ENCODE results near the gene TMEM45A.
"Not testable (repeated sequence)": the region's sequence is repeated elsewhere in the genome, so short reads cannot be mapped to it uniquely, and the experiment has no call there.

Gene TMEM45A, protein sequence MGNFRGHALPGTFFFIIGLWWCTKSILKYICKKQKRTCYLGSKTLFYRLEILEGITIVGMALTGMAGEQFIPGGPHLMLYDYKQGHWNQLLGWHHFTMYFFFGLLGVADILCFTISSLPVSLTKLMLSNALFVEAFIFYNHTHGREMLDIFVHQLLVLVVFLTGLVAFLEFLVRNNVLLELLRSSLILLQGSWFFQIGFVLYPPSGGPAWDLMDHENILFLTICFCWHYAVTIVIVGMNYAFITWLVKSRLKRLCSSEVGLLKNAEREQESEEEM
- 0 reads per million in 2 experiments for total RNA-seq

DNA sequence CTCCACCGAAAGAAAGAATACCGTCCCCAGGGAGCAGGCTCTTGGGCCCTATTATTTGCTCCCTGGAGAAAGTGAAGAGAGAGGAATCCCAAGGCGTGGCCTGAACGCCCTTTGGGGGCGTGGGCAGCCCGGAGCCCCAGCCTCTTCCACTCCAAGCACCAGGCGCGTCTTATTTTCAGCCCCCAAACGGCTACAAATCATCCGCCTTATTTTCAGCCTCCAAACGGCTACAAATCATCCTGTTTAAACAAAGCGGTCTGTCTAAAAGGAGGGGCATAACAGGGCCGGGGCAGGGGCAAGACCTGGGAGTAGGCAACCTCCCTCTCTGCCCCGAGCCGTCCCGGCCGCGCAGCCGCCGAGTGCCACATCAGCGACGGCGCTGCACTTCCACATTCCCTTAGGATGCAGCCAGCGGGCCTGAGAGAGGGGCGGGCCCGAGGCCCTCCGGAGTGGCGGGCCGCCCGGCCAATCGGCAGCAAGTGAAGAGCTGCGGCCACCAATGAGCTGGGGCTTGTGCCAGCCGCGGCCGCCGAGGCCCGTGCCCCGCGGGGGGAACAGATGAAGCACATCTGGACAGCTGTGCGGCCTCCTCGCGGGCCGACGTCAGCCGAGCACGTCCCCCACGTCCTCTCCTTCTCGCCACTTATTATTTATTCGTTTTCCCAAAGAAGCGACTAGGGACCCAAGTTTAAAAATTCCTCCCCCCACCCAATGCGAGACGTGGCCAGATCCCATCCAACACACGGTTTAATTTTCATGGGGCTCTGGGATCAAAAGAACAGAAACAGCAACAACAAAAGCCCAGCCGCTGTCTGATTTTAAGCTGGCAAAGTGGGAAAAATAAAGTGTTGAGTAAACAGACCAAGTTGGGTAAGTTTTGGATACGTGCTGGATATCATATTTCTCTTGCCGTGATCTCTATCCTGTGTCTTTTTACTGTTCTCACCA, at the start of gene TMEM45A:
TMEM45A (plus strand) TSS at position 561 of the 948 bp plus-strand sequence. CDS start 62,593 bp downstream, outside the sequence.
- DNase-seq (ENCODE audit: low read depth): peak; percentile 72

DNA sequence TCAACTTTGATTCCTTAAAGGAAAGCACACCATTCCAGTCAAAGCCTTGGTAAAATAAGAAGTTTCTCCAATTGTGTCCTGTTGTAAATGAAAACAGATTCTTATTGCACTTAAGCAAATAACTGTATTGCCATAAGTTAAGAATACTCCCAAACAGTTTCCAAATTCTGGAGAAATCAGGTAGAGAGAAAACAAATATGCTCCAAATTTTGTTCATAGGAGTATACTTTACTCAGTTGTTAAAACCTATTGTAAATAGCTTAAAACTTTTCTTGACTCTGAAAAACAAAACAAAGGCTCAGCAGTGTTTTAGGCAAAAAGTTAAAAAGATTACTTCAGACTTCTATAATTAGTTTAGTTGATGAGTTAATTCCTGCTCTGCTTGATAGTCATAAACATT, 48.7 kb upstream of the TMEM45A start:
- DNase-seq (ENCODE audit: low read depth): no peak

DNA sequence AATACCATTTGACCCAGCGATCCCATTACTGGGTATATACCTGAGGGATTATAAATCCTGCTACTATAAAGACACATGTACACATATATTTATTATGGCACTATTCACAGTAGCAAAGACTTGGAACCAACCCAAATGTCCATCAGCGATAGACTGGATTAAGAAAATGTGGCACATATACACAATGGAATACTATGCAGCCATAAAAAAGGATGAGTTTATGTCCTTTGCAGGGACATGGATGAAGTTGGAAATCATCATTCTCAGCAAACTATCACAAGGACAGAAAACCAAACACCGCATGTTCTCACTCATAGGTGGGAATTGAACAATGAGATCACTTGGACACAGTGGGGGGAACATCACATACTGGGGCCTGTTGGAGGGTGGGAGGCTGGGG, 45.4 kb upstream of the TMEM45A start:
- DNase-seq (ENCODE audit: low read depth): not testable (repeated sequence)

DNA sequence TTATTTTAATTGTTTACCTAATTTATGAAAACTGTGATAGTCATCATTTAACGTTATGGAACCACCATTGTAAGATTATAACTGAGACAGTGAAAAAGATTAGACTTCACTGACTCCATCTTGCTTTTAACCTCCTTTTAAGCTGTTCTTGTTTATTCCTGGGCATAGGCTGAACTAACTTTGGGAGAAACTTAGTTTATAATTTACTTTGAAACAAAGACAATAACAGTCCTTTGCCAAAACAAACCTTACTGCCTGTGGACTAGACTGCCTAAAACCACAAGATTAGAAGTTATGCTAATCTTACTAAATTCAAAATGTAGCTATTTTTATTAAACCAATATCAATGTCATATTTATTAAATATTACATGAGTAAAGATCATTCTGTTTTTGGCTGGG, 44.3 kb upstream of the TMEM45A start:
- no peak for DNase-seq (ENCODE audit: low read depth)

DNA sequence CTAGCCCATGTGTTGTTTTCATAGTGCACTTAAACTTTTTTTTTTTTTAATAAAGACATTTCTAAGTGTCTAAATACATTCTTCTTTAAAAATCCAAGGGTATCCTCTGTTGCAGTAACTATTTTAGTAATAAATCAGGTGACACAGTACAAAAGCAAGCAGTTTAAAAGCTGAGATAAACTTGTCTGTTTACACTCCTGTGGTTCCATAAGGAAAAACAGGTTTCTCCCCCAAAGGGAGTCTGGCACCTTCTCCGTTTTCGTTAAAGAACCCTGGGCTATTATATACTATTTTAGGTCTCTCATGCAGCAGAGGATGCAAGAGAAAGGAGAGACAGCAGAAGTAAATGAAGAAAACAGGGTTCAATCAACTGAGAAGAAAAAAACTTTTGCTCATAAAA, 43.2 kb upstream of the TMEM45A start:
- DNase-seq (ENCODE audit: low read depth): no peak

DNA sequence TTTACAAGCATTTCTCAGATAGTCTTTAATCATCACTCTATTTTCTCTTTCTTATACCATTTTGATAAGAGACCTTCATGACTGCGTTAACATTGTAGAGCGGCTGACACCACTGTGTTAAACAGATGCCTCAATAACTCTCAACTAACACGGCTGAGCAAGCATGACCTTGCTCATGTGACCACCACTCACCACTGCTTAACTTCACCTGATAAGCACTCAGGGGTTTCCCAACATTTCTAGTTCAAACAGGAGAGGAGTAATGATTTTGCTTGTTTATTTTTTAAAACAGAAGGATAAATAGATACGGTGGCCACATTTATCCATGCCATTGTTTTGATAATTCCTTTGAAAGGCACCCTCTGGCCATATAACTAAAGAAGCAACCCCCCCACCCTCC, 37.7 kb upstream of the TMEM45A start:
- DNase-seq (ENCODE audit: low read depth): no peak

DNA sequence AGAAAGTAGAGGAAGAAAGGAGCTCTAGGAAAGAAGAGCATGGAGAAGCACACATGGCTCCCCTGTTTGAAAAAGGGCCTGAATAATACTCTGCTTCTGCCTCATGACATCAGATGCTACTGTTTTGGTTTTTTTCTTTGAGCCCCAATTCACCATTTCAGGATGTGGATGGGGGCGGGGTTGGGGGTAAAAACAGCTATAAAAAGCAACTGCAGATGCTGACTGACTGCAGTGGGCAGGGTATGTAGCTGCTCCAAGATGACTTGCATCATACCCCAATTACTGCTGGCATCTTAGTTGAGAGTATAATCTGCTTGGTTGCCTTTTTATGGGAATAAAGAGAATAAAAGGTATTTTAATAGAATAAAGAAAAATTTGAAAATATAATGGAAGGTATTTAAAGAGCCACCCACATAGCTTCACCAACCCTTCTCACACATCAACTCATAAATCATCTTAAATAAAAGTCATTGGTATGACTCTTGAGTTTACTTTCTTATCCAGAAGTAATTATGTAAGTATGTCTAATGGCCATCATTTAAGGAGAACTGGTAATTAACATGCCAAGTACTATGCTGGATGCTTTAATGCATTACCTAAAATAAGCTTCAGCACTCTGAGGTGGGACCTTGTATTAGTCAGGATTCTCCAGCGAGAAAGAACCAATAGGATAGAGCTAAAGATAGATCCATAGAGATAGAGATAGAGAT, 36.4 kb upstream of the TMEM45A start:
- DNase-seq (ENCODE audit: low read depth): no peak

DNA sequence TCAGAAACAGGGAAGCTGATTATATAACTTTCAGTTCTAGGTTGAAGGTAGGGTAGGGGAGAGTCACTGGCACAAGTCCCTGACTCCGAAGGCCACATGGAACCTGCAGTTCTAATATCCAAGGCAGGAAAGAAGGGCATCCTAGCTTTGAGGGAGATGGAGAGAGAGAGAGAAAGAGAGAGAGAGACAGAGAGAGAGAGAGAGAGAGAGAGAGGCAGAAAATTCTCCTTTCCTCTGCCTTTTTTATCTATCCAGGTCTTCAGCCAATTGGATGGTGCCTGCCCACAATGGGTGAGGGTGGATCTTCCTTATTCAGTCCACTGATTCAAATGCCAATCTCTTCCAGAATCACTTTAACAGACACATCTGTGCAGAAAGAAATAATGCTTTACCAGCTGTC, 35.7 kb upstream of the TMEM45A start:
- DNase-seq (ENCODE audit: low read depth): no peak

DNA sequence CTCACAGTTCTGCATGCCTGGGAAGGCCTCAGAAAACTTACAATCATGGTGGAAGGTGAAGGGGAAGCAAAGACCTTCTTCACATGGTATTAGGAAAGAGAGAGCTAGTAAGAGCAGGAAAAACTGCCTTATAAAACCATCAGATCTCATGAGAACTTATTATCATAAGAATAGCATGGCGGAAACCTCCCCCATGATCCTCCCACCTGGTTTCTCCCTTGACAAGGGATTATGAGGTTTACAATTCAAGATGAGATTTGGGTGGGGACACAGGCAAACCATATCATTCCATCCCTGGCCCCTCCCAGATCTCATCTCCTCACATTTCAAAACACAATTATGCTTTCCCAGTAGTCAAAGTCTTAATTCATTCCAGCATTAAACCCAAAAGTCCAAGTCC, 34.6 kb upstream of the TMEM45A start:
- no peak for DNase-seq (ENCODE audit: low read depth)

DNA sequence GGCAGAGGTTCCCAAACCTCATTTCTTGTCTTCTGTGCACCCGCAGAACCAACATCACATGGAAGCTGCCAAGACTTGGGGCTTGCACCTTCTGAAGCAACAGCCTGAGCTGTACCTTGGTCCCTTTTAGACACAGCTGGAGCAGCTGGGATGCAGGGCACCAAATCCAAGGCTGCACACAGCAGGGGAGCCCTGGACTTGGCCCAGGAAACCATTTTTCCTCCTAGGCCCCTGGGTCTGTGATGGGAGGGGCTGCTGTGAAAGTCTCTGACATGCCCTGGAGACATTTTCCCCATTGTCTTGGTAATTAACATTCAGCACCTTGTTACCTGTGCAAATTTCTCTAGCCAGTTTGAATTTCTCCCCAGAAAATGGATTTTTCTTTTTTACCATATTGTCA, 33.6 kb upstream of the TMEM45A start:
- no peak for DNase-seq (ENCODE audit: low read depth)

DNA sequence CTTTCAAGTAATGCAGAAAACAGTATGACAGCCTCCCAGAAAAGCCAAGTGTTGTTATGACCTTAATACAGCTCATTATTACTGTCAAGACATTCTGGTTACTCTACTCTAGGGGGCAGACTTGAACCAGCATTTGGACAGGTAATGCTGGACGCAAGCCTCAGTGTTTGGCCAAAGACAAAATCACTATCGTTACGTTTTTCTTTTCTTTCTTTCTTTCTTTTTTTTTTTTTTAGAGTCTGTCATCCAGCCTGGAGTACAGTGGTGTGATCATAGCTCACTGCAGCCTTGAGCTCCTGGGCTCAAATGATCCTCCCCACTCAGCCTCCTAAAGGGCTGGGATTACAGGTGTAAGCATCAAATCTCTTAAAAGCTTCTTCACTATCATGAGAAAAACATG, 29.4 kb upstream of the TMEM45A start:
- DNase-seq (ENCODE audit: low read depth): no peak

DNA sequence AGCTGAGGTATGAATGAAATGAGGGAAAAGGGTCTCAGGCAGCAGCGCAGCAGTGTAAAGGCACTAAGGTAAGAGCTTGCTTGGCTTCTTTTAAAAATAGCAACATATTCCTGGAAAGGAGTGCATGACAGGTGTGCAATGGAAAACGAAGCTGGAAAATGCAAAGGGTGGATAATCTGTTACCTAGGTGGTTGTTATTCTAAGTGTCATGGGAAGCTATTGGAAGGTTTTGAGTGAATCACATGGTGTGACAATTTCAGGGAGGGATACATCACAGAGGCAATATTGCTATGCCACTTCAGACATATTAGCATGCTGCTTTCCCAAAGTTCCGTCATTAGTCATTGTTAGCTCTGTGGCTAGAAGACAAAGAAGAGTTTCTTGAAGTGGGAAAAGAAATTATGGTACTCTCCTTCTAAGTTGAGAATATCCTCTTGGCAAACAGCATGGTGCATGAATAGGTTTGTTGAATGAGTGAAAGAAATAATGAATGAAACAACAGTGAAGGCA, 28.7 kb upstream of the TMEM45A start:
- DNase-seq (ENCODE audit: low read depth): no peak

DNA sequence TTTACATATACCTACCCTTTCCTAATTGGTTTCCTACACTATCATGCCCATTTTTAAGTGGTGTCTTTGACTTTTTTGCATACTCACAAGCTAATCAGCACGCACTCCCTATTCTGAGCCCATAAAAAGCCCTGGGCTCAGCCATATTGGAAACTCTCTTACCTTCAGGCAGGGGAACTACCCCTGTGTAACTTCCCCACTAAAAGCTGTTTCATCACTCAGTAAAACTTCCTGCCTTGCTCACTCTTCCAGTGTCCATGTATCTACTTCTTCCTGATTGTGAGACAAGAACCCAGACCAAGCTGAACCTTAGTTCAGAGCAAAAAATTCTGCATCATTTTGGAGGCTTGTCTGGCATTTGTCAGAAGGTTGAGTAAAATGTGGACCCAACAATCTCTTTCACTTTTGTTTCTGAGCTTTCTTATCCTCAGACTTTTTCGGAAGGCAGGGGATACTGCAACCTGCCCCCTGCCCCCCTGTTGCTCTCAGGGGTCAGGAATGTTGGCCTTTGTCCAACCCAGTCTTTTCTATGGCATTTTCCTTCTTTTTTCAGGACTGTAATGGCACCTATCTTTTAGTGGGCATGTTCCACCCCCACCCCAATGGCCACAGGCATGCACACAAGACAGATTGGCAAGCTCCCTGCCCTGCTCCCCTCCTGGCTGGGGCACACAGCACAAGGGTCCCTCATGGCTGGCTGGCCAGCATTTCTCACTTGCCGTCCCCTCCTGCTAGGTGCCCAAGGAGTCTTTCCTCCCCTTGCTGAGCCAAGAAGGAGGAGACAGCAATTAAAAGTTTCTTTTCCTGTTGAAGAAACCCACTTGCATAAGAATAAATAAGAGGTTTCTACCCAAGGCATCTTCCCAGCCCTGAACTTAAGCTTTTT, 26.3 kb upstream of the TMEM45A start:
- DNase-seq (ENCODE audit: low read depth): no peak

DNA sequence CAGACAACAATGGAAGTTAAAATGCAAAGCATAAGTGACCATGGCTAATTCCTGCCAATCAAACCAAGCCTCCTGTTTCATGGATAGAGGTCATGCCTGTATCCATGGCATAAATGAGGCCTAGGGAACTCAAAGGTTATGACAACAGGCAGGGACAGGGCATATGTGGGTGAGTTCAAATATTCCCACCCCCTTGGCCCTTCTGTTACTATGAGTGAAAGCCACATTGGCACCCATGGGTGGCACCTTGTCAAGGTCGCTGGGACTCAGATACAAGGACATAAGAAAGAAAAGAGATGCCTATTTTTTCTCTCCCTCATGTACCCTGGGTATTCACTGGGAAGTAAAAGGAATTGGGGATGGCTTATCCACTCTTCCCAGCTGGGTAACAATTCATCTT, 25.3 kb upstream of the TMEM45A start:
- no peak for DNase-seq (ENCODE audit: low read depth)

DNA sequence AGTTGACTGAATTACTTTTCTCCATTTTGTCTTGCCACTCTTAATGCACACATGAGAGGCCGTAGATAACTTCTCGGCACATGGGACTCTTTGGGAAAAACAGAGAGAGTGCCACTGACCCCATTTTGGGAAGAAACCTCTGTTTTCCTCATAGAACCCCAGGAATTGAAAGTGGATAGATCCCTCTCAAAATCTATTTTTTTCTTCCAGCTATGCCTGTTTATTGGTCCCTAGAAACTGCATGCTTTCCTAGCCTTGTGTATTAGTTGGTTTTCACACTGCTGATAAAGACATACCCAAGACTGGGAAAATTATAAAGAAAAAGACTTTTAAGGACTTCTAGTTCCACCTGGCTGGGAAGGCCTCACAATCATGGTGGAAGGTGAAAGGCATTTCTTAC, 23.7 kb upstream of the TMEM45A start:
- no peak for DNase-seq (ENCODE audit: low read depth)

DNA sequence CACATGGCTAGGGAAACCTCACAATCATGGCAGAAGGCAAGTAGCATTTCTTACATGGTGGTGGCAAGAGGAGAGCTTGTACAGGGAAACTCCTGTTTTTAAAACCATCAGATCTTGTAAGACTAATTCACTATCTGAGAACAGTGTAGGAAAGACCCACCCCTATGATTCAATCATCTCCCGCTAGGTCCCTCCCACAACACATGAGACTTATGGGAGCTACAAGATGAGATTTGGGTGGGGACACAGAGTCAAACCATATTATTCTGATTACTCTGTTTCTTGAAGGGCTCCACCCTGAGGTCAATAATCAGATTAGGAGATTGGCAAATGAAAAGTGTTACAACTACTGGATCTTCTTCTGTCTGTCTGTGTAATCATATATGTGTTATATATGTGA, 21.5 kb upstream of the TMEM45A start:
- no peak for DNase-seq (ENCODE audit: low read depth)

DNA sequence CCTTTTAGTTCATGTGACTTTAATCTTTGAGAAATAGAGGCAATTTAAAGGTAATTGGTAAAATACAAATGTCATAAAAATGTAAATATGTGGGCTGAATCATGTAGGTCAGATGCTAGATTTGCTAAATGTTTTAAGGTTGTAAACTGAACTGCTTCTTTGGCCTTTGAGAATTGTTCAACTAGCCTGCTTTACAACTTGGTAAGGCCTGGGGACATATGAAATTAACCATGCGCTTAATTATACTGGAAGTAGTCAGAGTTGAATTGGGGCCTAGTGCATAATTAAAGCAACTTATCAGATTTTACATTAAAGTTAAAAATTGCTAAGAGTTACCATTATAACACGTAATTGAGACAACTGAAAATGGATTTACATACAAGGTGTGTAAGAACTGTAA, 21.0 kb upstream of the TMEM45A start:
- DNase-seq (ENCODE audit: low read depth): no peak

DNA sequence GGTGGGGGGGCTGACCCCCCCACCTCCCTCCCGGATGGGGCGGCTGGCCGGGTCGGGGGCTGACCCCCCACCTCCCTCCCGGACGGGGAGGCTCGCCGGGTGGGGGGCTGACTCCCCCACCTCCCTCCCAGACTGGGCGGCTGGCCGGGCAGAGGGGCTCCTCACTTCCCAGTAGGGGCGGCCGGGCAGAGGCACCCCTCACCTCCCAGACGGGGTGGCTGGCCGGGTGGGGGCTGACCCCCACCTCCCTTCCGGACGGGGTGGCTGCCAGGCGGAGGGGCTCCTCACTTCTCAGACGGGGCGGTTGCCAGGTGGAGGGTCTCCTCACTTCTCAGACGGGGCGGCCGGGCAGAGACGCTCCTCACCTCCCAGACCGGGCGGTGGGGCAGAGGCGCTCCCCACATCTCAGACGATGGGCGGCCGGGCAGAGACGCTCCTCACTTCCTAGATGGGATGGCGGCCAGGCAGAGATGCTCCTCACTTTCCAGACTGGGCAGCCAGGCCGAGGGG, 14.5 kb upstream of the TMEM45A start:
- DNase-seq (ENCODE audit: low read depth): not testable (repeated sequence)

DNA sequence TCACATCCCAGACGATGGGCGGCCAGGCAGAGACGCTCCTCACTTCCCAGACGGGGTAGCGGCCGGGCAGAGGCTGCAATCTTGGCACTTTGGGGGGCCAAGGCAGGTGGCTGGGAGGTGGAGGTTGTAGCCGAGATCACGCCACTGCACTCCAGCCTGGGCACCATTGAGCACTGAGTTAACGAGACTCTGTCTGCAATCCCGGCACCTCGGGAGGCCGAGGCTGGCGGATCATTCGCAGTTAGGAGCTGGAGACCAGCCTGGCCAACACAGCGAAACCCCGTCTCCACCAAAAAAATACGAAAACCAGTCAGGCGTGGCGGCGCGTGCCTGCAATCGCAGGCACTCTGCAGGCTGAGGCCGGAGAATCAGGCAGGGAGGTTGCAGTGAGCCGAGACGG, 13.9 kb upstream of the TMEM45A start:
- DNase-seq (ENCODE audit: low read depth): not testable (repeated sequence)

DNA sequence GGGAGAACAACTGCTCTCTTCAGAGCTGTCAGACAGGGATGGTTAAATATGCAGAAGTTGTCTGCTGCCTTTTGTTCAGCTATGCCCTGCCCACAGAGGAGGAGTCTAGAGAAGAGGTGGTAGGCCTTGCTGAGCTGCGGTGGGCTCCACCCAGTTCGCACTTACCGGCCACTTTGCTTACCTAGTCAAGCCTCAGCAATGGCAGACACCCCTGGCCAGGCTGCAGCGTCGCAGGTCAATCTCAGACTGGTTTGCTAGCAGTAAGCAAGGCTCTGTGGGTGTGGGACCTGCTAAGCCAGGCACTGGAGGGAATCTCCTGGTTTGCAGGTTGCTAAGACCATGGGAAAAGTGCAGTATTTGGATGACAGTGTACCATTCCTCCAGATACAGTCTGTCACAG, 12.3 kb upstream of the TMEM45A start:
- DNase-seq (ENCODE audit: low read depth): no peak

DNA sequence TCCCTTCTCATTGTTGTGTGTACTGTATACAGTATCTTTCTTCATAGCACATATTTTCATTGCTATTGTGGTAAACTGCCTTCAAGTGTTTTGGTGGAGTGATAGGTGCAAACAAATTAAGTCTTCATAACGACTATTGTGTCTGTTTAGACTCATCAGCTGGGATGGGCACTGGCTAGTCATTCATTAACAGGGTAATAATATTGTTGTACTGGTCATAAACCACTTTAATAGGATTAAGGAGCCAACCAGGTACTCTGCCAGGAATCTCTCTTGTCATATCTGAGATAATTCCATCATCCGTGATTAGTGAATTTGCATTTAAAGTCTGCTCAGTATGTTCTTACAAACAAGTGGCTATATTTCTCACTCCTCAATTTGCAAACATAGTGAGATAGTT, 10.2 kb upstream of the TMEM45A start:
- DNase-seq (ENCODE audit: low read depth): no peak
